H1 (cell line): ENCODE data around the gene PDGFD. TPM values are rescaled to one million over a fixed set of nuclear protein-coding genes. Genes with fewer than 3 reads are reported as not detected.

Experiments used
- CTCF ChIA-PET: fragments of 300-600 bp; sonication (Branson Sonifier 250); formaldehyde crosslinking; loops from one replicate; lab custom pipeline; 2021; ENCODE audit not compliant: partially characterized antibody; lab: Charles Lee
- POLR2A ChIA-PET: fragments of 300-600 bp; sonication (Branson Sonifier 250); formaldehyde crosslinking; loops from one replicate; lab custom pipeline; 2021; ENCODE audit warnings: inconsistent platforms; ENCODE audit not compliant: partially characterized antibody; lab: Charles Lee
- DNase-seq, 2 experiments: peaks; one replicate each; pipeline versions ENCODE4 v3.0.0 to v3.0.0-alpha.2; 2010 to 2022; ENCODE audit warnings: low spot score in 2 of 2, low read depth in 1 of 2, mixed read lengths in 1 of 2
- FAIRE-seq: peaks from 2 replicates; lab custom pipeline; 2011; peaks lifted over from hg19 to GRCh38; lab: Jason Lieb, UNC
- H2AFZ ChIP-seq: 2 replicates; pipeline ENCODE4 v1.8.1; 2012; ENCODE audit warnings: low read length, inconsistent platforms
- H2AK5ac ChIP-seq: 2 replicates; pipeline ENCODE4 v1.6.1; 2013; ENCODE audit warnings: low read depth, low read length
- H2BK120ac ChIP-seq: replicated peaks from 2 replicates; pipeline ENCODE3; 2013; ENCODE audit warnings: low read depth, low read length, inconsistent platforms
- H2BK12ac ChIP-seq: 2 replicates; pipeline ENCODE4 v1.6.1; 2013; ENCODE audit warnings: low read depth, low read length
- H2BK15ac ChIP-seq: 2 replicates; pipeline ENCODE4 v1.6.1; 2013; ENCODE audit warnings: low read length
- H2BK20ac ChIP-seq: 2 replicates; pipeline ENCODE4 v1.6.1; 2013; ENCODE audit warnings: low read length
- H2BK5ac ChIP-seq: 2 replicates; pipeline ENCODE4 v1.6.1; 2013; ENCODE audit warnings: low read depth, low read length
- H3K14ac ChIP-seq: 2 replicates; pipeline ENCODE4 v1.6.1; 2013; ENCODE audit warnings: inconsistent platforms; ENCODE audit not compliant: insufficient read length
- H3K18ac ChIP-seq: 2 replicates; pipeline ENCODE4 v1.6.1; 2013; ENCODE audit warnings: low read length; ENCODE audit errors: extremely low read depth
- H3K23ac ChIP-seq: 2 replicates; pipeline ENCODE4 v1.6.1; 2013; ENCODE audit warnings: inconsistent platforms; ENCODE audit not compliant: insufficient read length
- H3K23me2 ChIP-seq: 2 replicates; pipeline ENCODE4 v1.6.1; 2013; ENCODE audit warnings: low read depth, low read length
- H3K27ac ChIP-seq: 2 replicates; pipeline ENCODE4 v1.6.1; 2011; ENCODE audit warnings: low read depth, low read length, inconsistent platforms
- H3K27me3 ChIP-seq, 4 experiments: replicated peaks in 1 of 4; 1 replicate in 1 of 4; 2 replicates in 3 of 4; pipeline versions ENCODE4 v1.6.1 to v1.8.1; 2011 to 2013; ENCODE audit warnings: low read length in 3 of 4, mild to moderate bottlenecking in 3 of 4, inconsistent platforms in 2 of 4, mixed read lengths in 2 of 4, moderate library complexity in 1 of 4; ENCODE audit not compliant: control insufficient read depth in 3 of 4, insufficient read depth in 3 of 4; ENCODE audit errors: extremely low read depth in 1 of 4
- H3K36me3 ChIP-seq, 4 experiments: 2 replicates each; pipeline versions ENCODE4 v1.6.1 to v1.8.1; 2011 to 2013; ENCODE audit warnings: mild to moderate bottlenecking in 4 of 4, low read length in 3 of 4, moderate library complexity in 2 of 4, control low read depth in 1 of 4, inconsistent platforms in 1 of 4; ENCODE audit not compliant: insufficient read depth in 4 of 4, control insufficient read depth in 2 of 4
- H3K4ac ChIP-seq: replicated peaks from 2 replicates; pipeline ENCODE3; 2013; ENCODE audit warnings: low read length, low read depth, mixed read lengths, inconsistent platforms; ENCODE audit not compliant: insufficient read length
- H3K4me1 ChIP-seq, 4 experiments: replicated peaks in 1 of 4; 1 replicate in 1 of 4; 2 replicates in 3 of 4; pipeline versions ENCODE4 v1.6.1 to v1.8.1; 2011 to 2013; ENCODE audit warnings: low read length in 3 of 4, inconsistent platforms in 2 of 4, mixed read lengths in 1 of 4; ENCODE audit not compliant: insufficient read depth in 4 of 4, control insufficient read depth in 3 of 4
- H3K4me2 ChIP-seq, 2 experiments: 2 replicates each; pipeline versions ENCODE4 v1.6.1 to v1.8.1; 2011 to 2013; ENCODE audit warnings: low read depth in 2 of 2, low read length in 2 of 2, control low read depth in 1 of 2, inconsistent platforms in 1 of 2, mild to moderate bottlenecking in 1 of 2; ENCODE audit not compliant: insufficient read depth in 1 of 2
- H3K4me3 ChIP-seq, 4 experiments: fragments of 200-600, 300-600 bp in 1 of 4; sonication (generic), shearing (Covaris generic), sonication (Bioruptor Twin) in 1 of 4; 2 replicates each; pipeline versions ENCODE4 v1.5.1 to v1.8.1; 2011 to 2016; ENCODE audit warnings: low read length in 4 of 4, low read depth in 3 of 4, control low read depth in 2 of 4, inconsistent platforms in 2 of 4, mild to moderate bottlenecking in 2 of 4, mixed read lengths in 1 of 4, moderate library complexity in 1 of 4; ENCODE audit not compliant: insufficient read depth in 2 of 4; ENCODE audit errors: extremely low read depth in 1 of 4
- H3K56ac ChIP-seq: replicated peaks from 2 replicates; pipeline ENCODE3; 2013; ENCODE audit warnings: low read depth, mild to moderate bottlenecking, mixed read lengths, low read length, inconsistent platforms; ENCODE audit not compliant: insufficient read length
- H3K79me1 ChIP-seq: 2 replicates; pipeline ENCODE4 v1.6.1; 2013; ENCODE audit warnings: low read depth, low read length, control low read depth
- H3K79me2 ChIP-seq, 2 experiments: 2 replicates each; pipeline versions ENCODE4 v1.6.1 to v1.8.1; 2012 to 2013; ENCODE audit warnings: low read length in 2 of 2, mild to moderate bottlenecking in 2 of 2, inconsistent platforms in 1 of 2; ENCODE audit not compliant: insufficient read depth in 2 of 2, control insufficient read depth in 1 of 2
- H3K9ac ChIP-seq, 4 experiments: replicated peaks in 1 of 4; 1 replicate in 1 of 4; 2 replicates in 3 of 4; pipeline versions ENCODE4 v1.6.1 to v1.8.1; 2011 to 2013; ENCODE audit warnings: low read depth in 3 of 4, low read length in 3 of 4, control low read depth in 2 of 4, mild to moderate bottlenecking in 2 of 4, moderate library complexity in 2 of 4, inconsistent platforms in 1 of 4; ENCODE audit errors: extremely low read depth in 1 of 4
- H3K9me3 ChIP-seq, 2 experiments: 2 replicates each; pipeline versions ENCODE4 v1.6.1 to v1.8.1; 2012 to 2013; ENCODE audit warnings: mild to moderate bottlenecking in 2 of 2, moderate library complexity in 2 of 2, control low read depth in 1 of 2, inconsistent platforms in 1 of 2, low read depth in 1 of 2, low read length in 1 of 2, mixed read lengths in 1 of 2; ENCODE audit not compliant: insufficient read depth in 2 of 2
- H4K20me1 ChIP-seq, 2 experiments: replicated peaks in 1 of 2; 2 replicates each; pipeline versions ENCODE3 to v1.8.1; 2011 to 2013; ENCODE audit warnings: inconsistent platforms in 2 of 2, low read length in 2 of 2, mild to moderate bottlenecking in 1 of 2; ENCODE audit not compliant: insufficient read depth in 2 of 2, control insufficient read depth in 1 of 2
- H4K5ac ChIP-seq: 2 replicates; pipeline ENCODE4 v1.6.1; 2013; ENCODE audit warnings: low read length, low read depth, mixed read lengths, inconsistent platforms; ENCODE audit not compliant: insufficient read length
- H4K8ac ChIP-seq: 2 replicates; pipeline ENCODE4 v1.8.0; 2013; ENCODE audit warnings: mild to moderate bottlenecking, moderate library complexity, low read length, inconsistent platforms; ENCODE audit not compliant: insufficient read depth; ENCODE audit errors: extremely low read depth
- H4K91ac ChIP-seq: replicated peaks from 2 replicates; pipeline ENCODE3; 2013; ENCODE audit warnings: low read length, mixed read lengths, inconsistent platforms; ENCODE audit not compliant: insufficient read length
- BRCA1 ChIP-seq: IDR thresholded peaks from 2 replicates; pipeline ENCODE4 v1.6.1; 2012; ENCODE audit warnings: low read depth, low read length, improper control_type of control experiment
- CBX5 ChIP-seq: fragments of 300-800, 300-1000 bp; sonication (generic); IDR thresholded peaks from 2 replicates; pipeline ENCODE4 v1.7.1; 2016; ENCODE audit warnings: antibody characterized with exemption, low read length, low read depth
- CHD1 ChIP-seq: IDR thresholded peaks from 2 replicates; pipeline ENCODE4 v1.6.1; 2012; ENCODE audit warnings: low read depth, low read length, improper control_type of control experiment
- CHD2 ChIP-seq: IDR thresholded peaks from 2 replicates; pipeline ENCODE4 v1.6.1; 2012; ENCODE audit warnings: low read length, improper control_type of control experiment
- JUND ChIP-seq: IDR thresholded peaks from 2 replicates; pipeline ENCODE4 v1.6.1; 2011; ENCODE audit warnings: mild to moderate bottlenecking, improper control_type of control experiment, low read length
- NRF1 ChIP-seq: IDR thresholded peaks from 2 replicates; pipeline ENCODE4 v1.6.1; 2011; ENCODE audit warnings: mild to moderate bottlenecking, low read depth, low read length, improper control_type of control experiment
- PHF8 ChIP-seq: fragments of 200-600 bp; sonication (generic); conservative IDR thresholded peaks from 2 replicates; pipeline ENCODE4 v1.7.1; 2012; ENCODE audit warnings: low read depth, mild to moderate bottlenecking, inconsistent platforms, low read length, moderate library complexity
- RNF2 ChIP-seq: fragments of 200-900, 300-1000 bp; sonication (generic); IDR thresholded peaks from 2 replicates; pipeline ENCODE4 v1.7.1; 2016; ENCODE audit warnings: borderline replicate concordance, low read depth, mild to moderate bottlenecking, antibody characterized with exemption, low read length; ENCODE audit not compliant: poor library complexity, severe bottlenecking; ENCODE audit errors: missing control alignments
- RXRA ChIP-seq: IDR thresholded peaks from 2 replicates; pipeline ENCODE4 v1.6.1; 2011; ENCODE audit warnings: low read depth, mild to moderate bottlenecking, low read length, moderate library complexity; ENCODE audit not compliant: insufficient read depth
- SAP30 ChIP-seq: fragments of 300-600 bp; sonication (generic); IDR thresholded peaks from 2 replicates; pipeline ENCODE4 v1.7.1; 2012; ENCODE audit warnings: low read length, moderate library complexity, mild to moderate bottlenecking, inconsistent platforms; ENCODE audit not compliant: insufficient read depth, insufficient replicate concordance
- SIX5 ChIP-seq: IDR thresholded peaks from 2 replicates; pipeline ENCODE4 v1.6.1; 2011; ENCODE audit warnings: mild to moderate bottlenecking, low read depth, low read length
- SP2 ChIP-seq: IDR thresholded peaks from 2 replicates; pipeline ENCODE4 v1.6.1; 2012; ENCODE audit warnings: mild to moderate bottlenecking, low read length, inconsistent platforms
- SRF ChIP-seq: IDR thresholded peaks from 2 replicates; pipeline ENCODE4 v1.6.1; 2011; ENCODE audit warnings: mild to moderate bottlenecking, low read depth, low read length, moderate library complexity
- ZNF274 ChIP-seq: IDR thresholded peaks from 2 replicates; pipeline ENCODE4 v1.7.0; 2012; ENCODE audit warnings: low read length, borderline replicate concordance; ENCODE audit errors: extremely low read depth
- WGBS, 2 experiments: shearing (Covaris generic) in 1 of 2; methylation state at CpG; one replicate each; pipeline versions ENCODE4 v1.1.6 to v1.1.7; 2013 to 2015; ENCODE audit warnings: low lambda C conversion rate in 2 of 2, mixed read lengths in 2 of 2, inconsistent platforms in 1 of 2, low coverage in 1 of 2, missing lambda C conversion rate in 1 of 2; ENCODE audit not compliant: insufficient replicate concordance in 2 of 2, insufficient coverage in 1 of 2, insufficient read length in 1 of 2; ENCODE audit errors: extremely low coverage in 1 of 2, missing lambda C conversion rate in 1 of 2; 5-methylcytosine and 5-hydroxymethylcytosine counted together
- polyA plus RNA-seq, 7 experiments: library from polyadenylated mRNA; depleted of rRNA in 3 of 7; stranded (reverse) in 5 of 7; unstranded in 2 of 7; fragments of >200 nt in 5 of 7; fragments of 200-250 nt in 2 of 7; gene quantifications; 1 replicate in 5 of 7; 2 replicates in 1 of 7; 4 replicates in 1 of 7; pipeline versions ENCODE4 v1.2.1 to v1.2.3, GENCODE V29; 2011 to 2013; ENCODE audit warnings: missing spikeins in 2 of 7, mixed read lengths in 2 of 7
- total RNA-seq: library from RNA; stranded (reverse); fragmentation: NEBNext Ultra II Directional; extraction: Animal tissue kit (Norgen Biotek cat#: 25700); gene quantifications from 2 replicates; pipeline ENCODE4 v1.2.1, GENCODE V29; 2021
- TF ChIP-seq, protein P1 (sequence below): IDR thresholded peaks from 2 replicates; pipeline ENCODE4 v1.6.1; 2012; ENCODE audit warnings: inconsistent platforms

PDGFD gene
- total and polyA plus RNA-seq, 2 of the 8 experiments (the other 6 are each of a cell fraction or from before 2014, with no cell fraction given), result 1.1 to 3.9 TPM

DNA sequence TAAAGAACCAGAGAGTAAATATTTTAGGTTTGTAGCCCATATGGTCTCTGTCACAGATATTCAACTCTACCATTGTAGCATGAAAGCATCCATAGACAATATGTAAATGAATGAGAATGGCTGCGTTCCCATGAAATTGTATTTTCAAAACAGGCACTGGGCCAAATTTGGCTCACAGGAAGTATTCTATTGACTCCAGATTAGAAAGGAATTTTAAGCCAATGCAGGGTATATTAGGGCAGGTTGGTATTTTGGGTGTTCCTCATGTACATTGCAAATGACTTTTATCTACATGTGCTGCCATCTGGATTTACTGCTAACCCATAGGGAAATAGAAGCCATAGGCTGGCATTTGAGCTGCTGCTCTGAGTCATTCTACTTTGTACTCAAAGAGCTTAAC lies 35.1 kb upstream of the PDGFD start:
- no peaks in the 10 kb centered on the region for H3K27me3 ChIP-seq
- no peak overlapping the region for H4K5ac ChIP-seq
- H4K20me1 ChIP-seq, result no peaks in the 10 kb centered on the region
- no peak overlapping the region for H3K4ac ChIP-seq
- H3K9ac ChIP-seq, result no peak overlapping the region
- no peak overlapping the region for H2BK120ac ChIP-seq
- no peaks in the 10 kb centered on the region for H3K4me1 ChIP-seq
- H3K79me2 ChIP-seq, result no peaks in the 10 kb centered on the region
- no peak overlapping the region for H3K4me2 ChIP-seq
- no peak overlapping the region for H3K27ac ChIP-seq
- no peak overlapping the region for H3K18ac ChIP-seq
- ChIA-PET CTCF (interaction anchor here (1.5 kb wide), 1 partner anchor 36 kb away, joined by 3 read pairs; no protein-coding TSS in a partner anchor), POLR2A (no interaction called here)
- H4K91ac ChIP-seq, result no peak overlapping the region
- H3K79me1 ChIP-seq, result no peaks in the 10 kb centered on the region
- H2BK15ac ChIP-seq, result no peak overlapping the region
- 94% methylated on average over 1 of the region's 1 CpG; no CpG with 5 or more reads in 1 of the 2 experiments for WGBS, 2 experiments
- no peak overlapping the region for H3K14ac ChIP-seq
- no peak overlapping the region for H2BK5ac ChIP-seq
- H3K56ac ChIP-seq, result no peak overlapping the region
- DNase-seq, result no peak
- H2AK5ac ChIP-seq, result no peak overlapping the region
- no peaks in the 10 kb centered on the region for H3K36me3 ChIP-seq
- H4K8ac ChIP-seq, result no peak overlapping the region
- no peaks in the 10 kb centered on the region for H3K9me3 ChIP-seq
- no peak overlapping the region for H3K23ac ChIP-seq
- no peaks in the 10 kb centered on the region for H3K23me2 ChIP-seq
- no peak overlapping the region for H2BK12ac ChIP-seq
- no peak overlapping the region for H3K4me3 ChIP-seq
- no peak overlapping the region for H2AFZ ChIP-seq
- H2BK20ac ChIP-seq, result no peak overlapping the region
- FAIRE-seq, result no peak
- TF ChIP-seq PHF8 (no peak), RXRA (no peak), BRCA1 (no peak), SRF (no peak), NRF1 (no peak), SIX5 (no peak), RNF2 (no peak), CHD2 (no peak), CHD1 (no peak), SP2 (no peak), ZNF274 (no peak), JUND (no peak), CBX5 (no peak), SAP30 (no peak)
- TF ChIP-seq, protein P1, sequence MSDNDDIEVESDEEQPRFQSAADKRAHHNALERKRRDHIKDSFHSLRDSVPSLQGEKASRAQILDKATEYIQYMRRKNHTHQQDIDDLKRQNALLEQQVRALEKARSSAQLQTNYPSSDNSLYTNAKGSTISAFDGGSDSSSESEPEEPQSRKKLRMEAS, result no peak
